Left renal cortex interstitium (tissue), 4 donors: Measurements from ENCODE around the gene EXOC6B. TPM values are rescaled to one million over a fixed set of nuclear protein-coding genes. Genes with fewer than 3 reads are reported as not detected.

Source experiments
- DNase-seq, 4 donors: peaks; one replicate each; pipeline ENCODE4 v3.0.0-alpha.2; 2013; ENCODE audit warnings: low read depth in 4 of 4, low spot score in 2 of 4, missing footprints in 1 of 4
- polyA plus RNA-seq, 4 donors: library from polyadenylated mRNA; unstranded; fragments of 120-200 nt; gene quantifications; one replicate each; pipeline ENCODE4 v1.2.1, GENCODE V29; 2013; ENCODE audit not compliant: insufficient read length in 4 of 4

EXOC6B gene
- polyA plus RNA-seq, 4 donors: 20.7 to 23.6 (median 22.1) TPM

- no peak for DNase-seq
These were observed 29.1 kb downstream of the EXOC6B start for GRCh38 chr2:72796766-72797165.

DNA sequence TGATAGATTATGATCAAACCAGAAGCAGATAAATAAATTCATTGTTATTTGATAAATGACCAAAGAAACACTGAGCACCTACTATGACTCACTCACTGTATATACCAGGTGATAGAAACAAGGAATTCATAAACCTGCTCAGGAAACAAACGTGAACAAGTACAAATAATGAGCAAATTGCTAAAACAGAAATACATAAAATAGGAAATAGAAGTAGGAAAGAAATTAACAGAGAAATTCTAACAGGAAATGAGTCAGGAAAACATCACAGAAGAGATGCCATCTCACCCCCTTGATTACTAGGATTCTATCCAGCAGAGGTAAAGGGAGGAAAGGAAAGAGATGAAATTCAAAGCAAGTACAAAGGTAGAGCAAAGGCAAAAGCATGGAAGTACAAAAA is 31.3 kb downstream of the EXOC6B start:
- DNase-seq: no peak

GRCh38 chr2:72793798-72794440 is 31.9 kb downstream of the EXOC6B start:
- DNase-seq: no peak

- no peak for DNase-seq
These were observed 36.6 kb downstream of the EXOC6B start for GRCh38 chr2:72789241-72789640.

GRCh38 chr2:72788756-72789155 is 37.1 kb downstream of the EXOC6B start:
- DNase-seq: no peak

DNA sequence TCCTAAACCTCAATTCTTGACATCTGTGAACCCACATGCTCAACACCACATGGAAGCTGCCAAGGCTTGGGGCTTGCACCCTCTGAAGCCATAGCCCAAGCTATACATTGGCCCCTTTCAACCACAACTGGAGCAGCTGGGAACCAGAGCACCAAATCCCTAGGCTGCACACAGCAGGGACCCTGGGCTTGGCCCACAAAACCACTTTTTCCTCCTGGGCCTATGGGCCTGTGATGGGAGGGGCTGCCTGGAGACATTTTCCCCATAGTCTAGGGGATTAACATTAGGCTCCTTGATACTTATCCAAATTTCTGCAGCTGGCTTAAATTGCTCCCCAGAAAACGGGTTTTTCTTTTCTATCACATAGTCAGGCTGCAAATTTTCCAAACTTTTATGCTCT is 40.3 kb downstream of the EXOC6B start:
- DNase-seq: no peak

- DNase-seq: no peak
These were observed 43.3 kb downstream of the EXOC6B start for GRCh38 chr2:72782520-72782919.

DNA sequence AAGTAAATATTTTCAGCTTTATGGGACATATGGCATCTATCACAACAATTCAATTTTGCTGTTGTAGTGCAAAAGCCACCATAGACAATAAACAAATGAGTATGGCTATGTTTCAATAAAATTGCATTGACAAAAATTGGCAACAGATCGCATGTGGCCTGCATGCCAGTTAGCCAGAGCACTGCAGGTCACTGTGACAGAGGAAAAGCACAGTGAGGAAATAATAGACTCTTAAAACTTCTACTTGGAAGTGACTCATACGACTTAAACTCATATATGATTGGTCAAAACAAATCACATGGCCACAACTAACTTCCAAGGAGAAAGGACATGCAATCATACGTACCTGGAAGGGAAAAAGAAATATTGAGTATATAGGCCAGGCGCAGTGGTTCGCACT is 44.4 kb downstream of the EXOC6B start:
- no peak for DNase-seq

DNA sequence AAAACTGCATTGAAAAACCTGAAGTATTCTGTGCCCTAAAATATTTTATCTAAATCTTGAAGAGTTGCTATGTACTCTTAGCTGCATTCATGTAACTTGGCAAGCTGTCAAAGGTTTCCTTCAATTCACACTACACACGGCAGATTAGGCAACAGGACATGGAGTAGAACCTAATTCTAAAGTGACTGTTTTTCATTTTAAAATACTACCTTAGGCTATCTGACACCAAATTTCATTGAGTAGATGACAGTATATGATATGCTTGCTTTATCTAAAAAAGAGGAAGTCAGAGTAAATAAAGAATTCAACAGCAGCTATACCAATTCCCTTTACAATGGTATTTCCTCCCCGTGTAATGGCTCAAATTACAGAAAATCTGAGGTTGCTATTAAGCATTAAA is 45.4 kb downstream of the EXOC6B start:
- DNase-seq: no peak

DNA sequence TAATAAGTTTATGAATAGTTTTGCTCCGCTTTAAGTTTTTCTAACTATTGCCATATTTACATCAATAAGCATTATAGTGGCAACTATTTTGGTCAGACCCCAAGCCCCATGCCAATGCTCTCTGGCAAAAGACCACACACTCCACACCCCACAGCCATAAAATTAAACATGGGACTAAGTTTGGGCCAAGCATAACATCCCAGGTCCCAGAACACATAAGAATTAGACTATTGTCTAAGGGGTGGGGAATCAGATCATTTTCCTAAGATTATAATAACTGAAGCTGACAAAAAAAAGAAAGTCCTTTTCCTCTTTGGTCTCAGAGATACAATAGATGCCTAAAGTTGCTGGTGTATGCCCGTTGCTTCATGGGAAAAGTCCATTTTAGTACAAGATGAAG is 46.3 kb downstream of the EXOC6B start:
- DNase-seq: no peak

- DNase-seq: no peak
These were observed 47.4 kb downstream of the EXOC6B start for GRCh38 chr2:72778410-72778809.

DNA sequence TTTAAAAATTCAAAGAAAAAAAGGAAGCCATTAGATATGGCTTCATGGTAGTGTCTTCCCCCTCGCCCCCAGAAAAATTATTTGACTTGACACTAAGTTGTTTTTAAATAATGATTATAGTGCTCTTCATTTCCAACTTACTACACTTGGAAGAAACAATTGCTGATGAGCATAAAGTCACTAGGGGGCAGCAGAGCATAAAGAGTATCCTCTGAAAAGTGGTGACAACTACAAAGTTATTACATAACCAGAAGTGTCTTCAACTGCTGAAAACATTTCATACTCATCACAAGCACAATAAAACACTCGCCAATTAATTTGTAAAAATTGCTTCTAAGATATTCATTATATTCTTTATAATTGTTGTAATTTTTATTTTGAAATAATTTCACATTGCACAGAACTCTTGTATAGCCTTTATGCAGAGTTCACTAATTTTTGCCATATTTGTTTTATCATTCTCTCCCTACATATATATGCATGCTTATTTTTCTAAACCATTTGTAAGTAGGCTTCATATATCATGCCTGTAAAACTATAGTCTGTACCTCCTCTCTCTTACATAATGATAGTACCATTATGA is 54.9 kb downstream of the EXOC6B start:
- peak; percentile 24 to 59 (median 45) for DNase-seq

DNA sequence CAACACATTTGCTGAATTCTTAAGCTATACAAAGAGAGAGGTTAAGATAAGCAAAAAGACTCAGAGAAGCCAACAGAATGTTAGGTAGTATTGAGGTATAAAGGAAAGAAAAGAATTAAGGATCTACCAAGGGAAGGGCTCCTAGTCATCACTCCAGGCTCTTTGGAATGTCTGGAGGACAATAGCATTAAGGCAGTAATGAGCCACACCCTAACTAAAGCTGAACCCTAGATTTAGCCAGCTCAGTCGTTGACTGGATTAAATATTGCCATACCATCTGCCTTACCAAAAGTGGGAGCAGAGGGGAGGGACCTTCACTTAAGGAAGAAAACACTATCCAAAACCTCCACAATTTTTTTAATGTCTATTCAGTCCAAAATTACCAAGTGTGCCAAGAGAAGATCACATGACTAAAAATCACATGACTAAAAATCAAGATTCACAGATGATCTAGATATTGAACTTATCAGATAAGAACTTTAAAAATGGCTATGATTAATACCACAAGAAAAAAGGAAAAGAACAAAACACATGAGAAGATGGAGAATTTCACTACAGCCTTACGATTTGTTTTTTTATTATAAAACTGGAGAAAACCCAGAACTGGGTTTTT is 59.7 kb downstream of the EXOC6B start:
- no peak for DNase-seq

GRCh38 chr2:72762276-72762675 is 63.6 kb downstream of the EXOC6B start:
- no peak for DNase-seq

DNA sequence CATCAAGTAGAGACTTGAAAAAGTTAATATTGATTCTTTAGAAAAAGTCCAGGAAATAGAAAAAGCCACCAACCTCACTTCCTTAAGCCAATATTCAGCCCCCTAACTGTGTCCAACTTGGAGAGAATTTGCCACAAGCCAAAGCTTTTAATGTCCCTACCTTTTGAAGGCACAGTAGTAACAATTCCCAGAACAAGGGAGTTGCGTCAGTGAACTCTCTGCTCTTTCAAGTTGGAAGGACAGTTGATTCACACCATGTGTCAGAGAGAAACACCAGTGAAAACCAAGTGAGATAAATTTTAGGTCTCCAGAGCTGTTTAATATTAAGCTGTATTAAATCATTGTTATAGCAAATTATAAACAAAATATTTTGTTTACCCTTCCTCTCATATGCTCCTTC is 66.1 kb downstream of the EXOC6B start:
- DNase-seq: no peak

DNA sequence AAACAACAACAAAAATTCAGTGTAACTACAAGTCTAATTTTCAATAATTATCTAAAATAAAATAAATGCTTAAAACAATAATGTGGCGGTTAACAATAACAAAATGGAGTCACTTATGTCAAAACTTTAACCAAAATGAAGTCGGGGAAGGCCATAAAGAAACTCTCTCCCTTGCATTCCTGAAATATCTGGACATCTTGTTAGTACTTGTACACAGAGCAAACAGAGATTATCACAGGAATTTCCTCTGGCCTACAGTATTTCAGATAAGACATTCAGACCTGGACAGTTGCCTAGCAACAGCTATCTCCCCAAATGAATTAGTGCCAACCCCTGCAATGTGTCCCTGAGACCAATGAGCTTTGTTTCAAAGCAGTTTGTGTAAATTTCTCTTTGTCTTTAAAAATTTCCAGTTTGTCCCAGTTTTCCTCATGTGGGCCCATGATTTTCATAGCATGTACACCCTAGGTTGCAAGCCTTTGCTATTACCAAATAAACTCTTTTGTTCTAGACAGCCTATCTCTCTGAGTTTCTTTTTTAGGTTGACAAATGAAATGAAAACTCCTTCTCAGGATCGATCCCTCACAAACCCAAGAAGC is 68.6 kb downstream of the EXOC6B start:
- no peak for DNase-seq

DNA sequence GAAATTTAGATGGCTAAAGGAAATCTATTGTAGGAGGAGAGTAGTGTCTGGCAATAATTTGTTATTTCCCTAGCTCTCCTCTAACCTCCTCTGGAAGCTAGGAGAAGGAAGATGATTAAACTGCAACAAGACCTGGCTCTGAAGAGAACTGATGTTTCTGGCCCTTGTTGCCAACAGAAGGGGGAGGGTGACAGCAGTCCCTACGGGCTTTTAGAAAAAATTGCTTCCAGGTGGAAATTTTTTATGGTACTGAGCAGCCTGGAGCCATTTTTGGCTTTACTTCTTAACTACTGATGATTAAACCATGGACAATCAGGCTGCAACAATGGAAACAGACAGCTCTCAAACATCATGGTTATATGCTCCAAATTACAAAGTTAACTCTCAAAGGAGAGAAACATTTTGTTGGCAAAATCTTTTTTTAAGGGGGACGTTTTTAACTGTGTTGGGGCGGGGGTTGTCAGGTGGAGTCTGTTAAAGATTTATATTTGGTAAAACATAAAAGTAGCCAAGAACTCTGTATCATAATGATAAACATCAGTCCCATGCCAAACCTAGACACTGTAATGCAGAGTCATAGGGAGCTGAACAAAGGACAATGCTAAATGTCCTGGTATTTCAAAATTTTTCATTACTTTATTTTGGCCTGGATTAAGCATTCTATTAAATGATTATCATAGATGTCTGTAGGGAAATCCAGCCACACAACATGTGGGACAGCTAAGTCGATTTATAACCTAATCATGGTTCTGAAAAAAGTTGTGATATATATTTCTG is 70.0 kb downstream of the EXOC6B start:
- no peak for DNase-seq

DNA sequence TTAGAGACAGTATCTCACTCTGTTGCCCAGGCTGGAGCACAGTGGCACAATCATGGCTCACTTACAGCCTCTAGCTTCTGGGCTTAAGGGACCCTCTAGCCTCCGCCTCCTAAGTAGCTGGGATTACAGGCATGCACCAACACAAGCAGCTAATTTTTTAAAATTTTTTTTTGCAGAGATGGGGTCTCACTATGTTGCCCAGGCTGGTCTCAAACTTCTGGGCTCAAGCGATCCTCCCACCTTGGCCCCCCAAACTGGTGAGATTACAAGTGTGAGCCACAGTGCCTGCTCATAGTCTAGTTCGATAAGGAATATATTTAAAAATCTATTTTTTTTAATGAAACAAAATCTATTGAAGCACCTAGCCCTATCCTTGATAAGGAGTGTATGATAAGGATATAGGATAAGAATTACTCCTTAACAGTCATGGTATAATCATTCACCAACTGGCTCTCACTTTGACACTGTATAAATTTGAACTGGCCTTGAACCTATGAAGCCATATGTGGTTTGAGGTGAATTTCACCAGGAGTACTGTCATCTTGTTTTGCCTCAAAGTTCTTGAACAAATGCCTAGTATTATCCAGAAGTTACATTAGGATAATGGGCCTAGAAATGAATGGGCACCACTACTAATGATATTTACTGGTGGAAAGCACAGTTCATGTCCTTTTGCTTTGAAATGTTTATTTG is 71.1 kb downstream of the EXOC6B start:
- no peak for DNase-seq

DNA sequence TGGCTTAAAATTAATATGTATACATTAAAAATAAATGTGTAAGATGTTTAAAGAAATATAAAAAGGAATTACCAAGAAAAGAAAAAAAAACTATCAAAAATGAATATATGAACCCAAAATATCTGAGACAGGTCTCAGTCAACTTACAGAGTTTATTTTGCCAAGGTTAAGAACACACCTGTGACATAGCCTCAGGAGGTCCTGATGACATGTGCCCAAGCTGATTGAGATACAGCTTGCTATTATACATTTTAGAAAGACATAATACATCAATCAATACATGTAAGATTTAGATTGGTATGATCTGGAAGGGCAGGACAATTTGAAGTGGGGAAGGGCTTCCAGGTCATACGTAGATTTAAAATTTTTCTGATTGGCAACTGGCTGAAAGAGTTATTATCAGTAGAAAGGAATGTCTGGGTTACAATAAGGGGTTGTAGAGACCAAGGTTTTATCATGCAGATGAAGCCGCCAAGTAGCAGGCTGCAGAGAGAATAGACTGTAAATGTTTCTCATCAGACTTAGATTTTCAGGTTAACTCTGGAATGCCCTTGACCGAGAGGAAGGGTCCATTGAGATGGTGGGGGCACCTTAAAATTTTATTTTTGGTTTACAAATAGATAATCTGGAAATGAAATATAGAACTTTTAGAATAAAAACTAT is 74.7 kb downstream of the EXOC6B start:
- no peak for DNase-seq

GRCh38 chr2:72750466-72750865 is 75.4 kb downstream of the EXOC6B start:
- DNase-seq: no peak
